OCI-LY1 (cell line): ENCODE data around the gene PDS5A.

ENCODE experiments used
- CTCF ChIP-seq: fragments of 200-600 bp; sonication (generic), shearing (Covaris generic); IDR thresholded peaks from 2 replicates; pipeline ENCODE4 v1.5.1; 2017; ENCODE audit warnings: mild to moderate bottlenecking, antibody characterized with exemption, low read length, moderate library complexity, mixed read lengths
- EZH2 ChIP-seq: fragments of 200-600 bp; sonication (generic), shearing (Covaris generic); IDR thresholded peaks from 2 replicates; pipeline ENCODE4 v1.8.0; 2017; ENCODE audit warnings: borderline replicate concordance, mixed run types, mild to moderate bottlenecking, antibody characterized with exemption, low read length, moderate library complexity, mixed read lengths

DNA sequence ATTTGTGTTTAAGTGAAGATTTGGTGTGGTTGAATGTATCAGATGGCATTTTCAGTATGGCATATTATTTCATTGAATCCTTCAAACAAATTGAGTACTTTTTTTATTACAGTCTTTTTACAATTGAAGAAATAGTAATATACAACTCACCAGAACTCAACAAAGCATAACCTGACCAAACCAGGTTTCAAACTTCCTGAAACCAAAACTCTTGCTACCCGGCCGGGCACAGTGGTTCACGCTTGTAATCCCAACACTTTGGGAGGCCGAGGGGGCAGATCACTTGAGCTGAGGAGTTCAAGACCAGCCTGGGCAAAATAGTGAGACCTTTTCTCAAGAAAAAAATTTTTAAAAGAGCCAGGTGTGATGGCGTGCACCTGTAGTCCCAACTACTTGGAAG lies 185.6 kb downstream of the PDS5A start:
- TF ChIP-seq EZH2 (no peak), CTCF (no peak)
